ENCODE measurements around the gene LCAT.

Gene LCAT

GRCh38 chr16:67945392-67945933, 1.5 kb upstream of the LCAT start:
- DNase-seq (ENCODE audit: low read depth in 1 of 2, low spot score in 1 of 2) = no peak
- Histone ChIP-seq H3K27me3 (ENCODE audit: insufficient read depth, poor library complexity, severe bottlenecking) (no peaks in the 10 kb centered on the region), H3K4me3 (replicated peaks; ENCODE audit: insufficient read depth, low read length) (no peak overlapping the region), H3K27ac (replicated peaks) (no peak overlapping the region)
- TF ChIP-seq GABPA (IDR thresholded peaks at IDR 0.05; ENCODE audit: low read depth) (no peak), SPI1 (IDR thresholded peaks at IDR 0.05; ENCODE audit: borderline replicate concordance, low read depth) (no peak), POLR2AphosphoS5 (IDR thresholded peaks at IDR 0.05; ENCODE audit: low read depth) (no peak), REST (IDR thresholded peaks at IDR 0.05; ENCODE audit: insufficient replicate concordance, low read depth) (no peak)
- TF ChIP-seq, protein P1, sequence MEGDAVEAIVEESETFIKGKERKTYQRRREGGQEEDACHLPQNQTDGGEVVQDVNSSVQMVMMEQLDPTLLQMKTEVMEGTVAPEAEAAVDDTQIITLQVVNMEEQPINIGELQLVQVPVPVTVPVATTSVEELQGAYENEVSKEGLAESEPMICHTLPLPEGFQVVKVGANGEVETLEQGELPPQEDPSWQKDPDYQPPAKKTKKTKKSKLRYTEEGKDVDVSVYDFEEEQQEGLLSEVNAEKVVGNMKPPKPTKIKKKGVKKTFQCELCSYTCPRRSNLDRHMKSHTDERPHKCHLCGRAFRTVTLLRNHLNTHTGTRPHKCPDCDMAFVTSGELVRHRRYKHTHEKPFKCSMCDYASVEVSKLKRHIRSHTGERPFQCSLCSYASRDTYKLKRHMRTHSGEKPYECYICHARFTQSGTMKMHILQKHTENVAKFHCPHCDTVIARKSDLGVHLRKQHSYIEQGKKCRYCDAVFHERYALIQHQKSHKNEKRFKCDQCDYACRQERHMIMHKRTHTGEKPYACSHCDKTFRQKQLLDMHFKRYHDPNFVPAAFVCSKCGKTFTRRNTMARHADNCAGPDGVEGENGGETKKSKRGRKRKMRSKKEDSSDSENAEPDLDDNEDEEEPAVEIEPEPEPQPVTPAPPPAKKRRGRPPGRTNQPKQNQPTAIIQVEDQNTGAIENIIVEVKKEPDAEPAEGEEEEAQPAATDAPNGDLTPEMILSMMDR (IDR thresholded peaks at IDR 0.05; ENCODE audit: insufficient read depth, low read length) = no peak

DNA sequence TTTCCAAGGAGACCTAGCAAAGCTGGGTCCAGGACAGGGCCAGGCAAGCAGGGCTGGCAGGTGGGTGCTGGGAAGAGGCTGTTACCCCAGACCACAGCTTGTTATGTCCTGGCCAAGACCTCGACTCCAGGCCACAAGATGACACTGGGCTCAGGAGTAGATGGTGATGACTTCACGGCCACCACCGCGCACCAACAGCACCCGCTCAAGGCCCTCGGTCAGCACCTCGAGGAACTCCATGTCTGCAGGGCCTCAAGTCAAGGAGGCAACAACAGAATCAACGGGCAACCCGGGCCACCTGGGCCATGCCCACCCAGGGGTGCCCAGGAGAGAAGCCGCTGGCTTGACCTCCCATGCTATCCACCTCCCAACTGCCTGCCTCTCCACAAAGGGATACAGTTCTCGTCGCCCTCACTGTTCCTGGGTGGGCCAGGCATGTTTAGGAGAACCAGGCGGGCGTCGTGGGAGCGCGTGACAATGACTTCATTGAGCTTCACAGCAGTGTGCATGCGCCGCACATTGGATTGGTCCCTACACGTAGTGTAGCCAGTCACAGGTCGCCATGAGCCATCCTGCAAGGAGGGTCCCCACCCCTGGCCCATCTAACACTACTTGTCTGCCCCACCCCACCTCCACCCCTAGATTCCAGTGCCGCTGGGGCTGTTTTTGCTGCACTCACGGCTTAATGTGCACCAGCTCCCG, 921 bp upstream of the LCAT start:
- Histone ChIP-seq H3K4me3 (replicated peaks; ENCODE audit: insufficient read depth, low read length) (no peak overlapping the region), H3K27ac (replicated peaks) (no peak overlapping the region)
- no peak for DNase-seq (ENCODE audit: low read depth in 1 of 2, low spot score in 1 of 2)

GRCh38 chr16:67943256-67943618, 683 bp downstream of the LCAT start:
- Histone ChIP-seq H3K4me3 (replicated peaks; ENCODE audit: insufficient read depth, low read length) (no peak overlapping the region), H3K27me3 (ENCODE audit: insufficient read depth, poor library complexity, severe bottlenecking) (no peaks in the 10 kb centered on the region), H3K27ac (replicated peaks) (no peak overlapping the region)
- DNase-seq (ENCODE audit: low read depth in 1 of 2, low spot score in 1 of 2) = no peak
- no peak for TF ChIP-seq GABPA (IDR thresholded peaks at IDR 0.05; ENCODE audit: low read depth)
- TF ChIP-seq, protein P1 (IDR thresholded peaks at IDR 0.05; ENCODE audit: insufficient read depth, low read length) = no peak

More for the DNA sequence above, 921 bp upstream of the LCAT start:
- H3K27me3 ChIP-seq (ENCODE audit: insufficient read depth, poor library complexity, severe bottlenecking) = no peaks in the 10 kb centered on the region
- TF ChIP-seq GABPA (IDR thresholded peaks at IDR 0.05; ENCODE audit: low read depth) (no peak), POLR2AphosphoS5 (IDR thresholded peaks at IDR 0.05; ENCODE audit: low read depth) (no peak), REST (IDR thresholded peaks at IDR 0.05; ENCODE audit: insufficient replicate concordance, low read depth) (no peak), SPI1 (IDR thresholded peaks at IDR 0.05; ENCODE audit: borderline replicate concordance, low read depth) (no peak)
- TF ChIP-seq, protein P1 (IDR thresholded peaks at IDR 0.05; ENCODE audit: insufficient read depth, low read length) = no peak
